Measurements from ENCODE around the gene IGSF9B.

The IGSF9B gene

GRCh38 chr11:133918608-133919260, 38.0 kb downstream of the IGSF9B start:
- no peak for DNase-seq

- DNase-seq, result no peak
Observed at GRCh38 chr11:133917921-133918607, 38.7 kb downstream of the IGSF9B start.

GRCh38 chr11:133916784-133917440, 39.9 kb downstream of the IGSF9B start:
- DNase-seq, result no peak

GRCh38 chr11:133913761-133914160, 43.0 kb downstream of the IGSF9B start:
- DNase-seq, result no peak

- no peak for DNase-seq
Observed at GRCh38 chr11:133911171-133911570, 45.6 kb downstream of the IGSF9B start.

GRCh38 chr11:133910101-133910500, 46.7 kb downstream of the IGSF9B start:
- no peak for DNase-seq

- DNase-seq, result no peak
Observed at GRCh38 chr11:133908827-133909226, 47.9 kb downstream of the IGSF9B start.

- no peak for DNase-seq
Observed at GRCh38 chr11:133907841-133908241, 48.9 kb downstream of the IGSF9B start.

GRCh38 chr11:133907216-133907615, 49.6 kb downstream of the IGSF9B start:
- DNase-seq, result no peak

GRCh38 chr11:133906746-133907145, 50.0 kb downstream of the IGSF9B start:
- no peak for DNase-seq

GRCh38 chr11:133906241-133906640, 50.5 kb downstream of the IGSF9B start:
- no peak for DNase-seq

- no peak for DNase-seq
Observed at GRCh38 chr11:133905677-133906156, 51.1 kb downstream of the IGSF9B start.

- no peak for DNase-seq
Observed at GRCh38 chr11:133904818-133905515, 51.8 kb downstream of the IGSF9B start.

GRCh38 chr11:133903875-133904817, 52.6 kb downstream of the IGSF9B start:
- no peak for DNase-seq

GRCh38 chr11:133903056-133903455, 53.7 kb downstream of the IGSF9B start:
- DNase-seq, result no peak

GRCh38 chr11:133902506-133902905, 54.3 kb downstream of the IGSF9B start:
- DNase-seq, result no peak

GRCh38 chr11:133901999-133902398, 54.8 kb downstream of the IGSF9B start:
- no peak for DNase-seq

- no peak for DNase-seq
Observed at GRCh38 chr11:133901316-133901715, 55.5 kb downstream of the IGSF9B start.

- DNase-seq, result no peak
Observed at GRCh38 chr11:133900176-133901105, 56.3 kb downstream of the IGSF9B start.

- no peak for DNase-seq
Observed at GRCh38 chr11:133898770-133899115, 58.0 kb downstream of the IGSF9B start.

Measured in GF-D8 (cell line).